T-cell (primary cell): ENCODE data around the gene XRRA1. TPM values are rescaled to one million over a fixed set of nuclear protein-coding genes. Genes with fewer than 3 reads are reported as not detected.

Experiments used
- ATAC-seq, 4 experiments: fragments of 200-7000 bp in 3 of 4; fragments of 150-1000 bp in 1 of 4; cut with Tn5 transposase; replicated peaks in 1 of 4; 1 replicate in 3 of 4; 2 replicates in 1 of 4; pipeline ENCODE4 v1.10.0; 2021; ENCODE audit warnings: moderate library complexity in 3 of 4, mild to moderate bottlenecking in 2 of 4, moderate number of reproducible peaks in 1 of 4
- CTCF ChIA-PET, 2 donors: fragments of 300-600 bp; sonication (Branson Sonifier 250); formaldehyde crosslinking; loops; one replicate each; lab custom pipeline; 2022; ENCODE audit warnings: antibody characterized with exemption in 2 of 2; lab: Charles Lee
- POLR2A ChIA-PET, 2 donors: fragments of 300-600 bp; sonication (Branson Sonifier 250); formaldehyde crosslinking; loops; one replicate each; lab custom pipeline; 2022; ENCODE audit warnings: antibody characterized with exemption in 2 of 2; lab: Charles Lee
- DNase-seq, 35 experiments: peaks; one replicate each; pipeline versions ENCODE4 v3.0.0 to v3.0.0-alpha.2; 2013 to 2023
- H3K27ac ChIP-seq: one replicate; pipeline ENCODE4 v1.5.1; 2013; ENCODE audit warnings: low read length
- H3K27me3 ChIP-seq, 2 experiments: replicated peaks in 1 of 2; 1 replicate in 1 of 2; 2 replicates in 1 of 2; pipeline versions ENCODE4 v1.6.1 to v1.7.0; 2013; ENCODE audit warnings: low read length in 1 of 2, mixed read lengths in 1 of 2; ENCODE audit not compliant: control insufficient read depth in 2 of 2, insufficient read depth in 2 of 2; ENCODE audit errors: extremely low read depth in 1 of 2
- H3K36me3 ChIP-seq, 2 donors: 1 replicate in 1 of 2; 2 replicates in 1 of 2; pipeline versions ENCODE4 v1.6.1 to v1.7.0; 2013; ENCODE audit warnings: low read length in 1 of 2; ENCODE audit not compliant: control insufficient read depth in 2 of 2, insufficient read depth in 1 of 2; ENCODE audit errors: extremely low read depth in 1 of 2
- H3K4me1 ChIP-seq, 2 experiments: 1 replicate in 1 of 2; 2 replicates in 1 of 2; pipeline versions ENCODE4 v1.6.1 to v1.7.0; 2013; ENCODE audit warnings: low read length in 2 of 2, mixed read lengths in 1 of 2; ENCODE audit not compliant: insufficient read depth in 2 of 2, control insufficient read depth in 1 of 2; ENCODE audit errors: extremely low read depth in 1 of 2
- H3K4me3 ChIP-seq, 2 donors: 1 replicate in 1 of 2; 2 replicates in 1 of 2; pipeline versions ENCODE4 v1.5.1 to v1.7.0; 2013; ENCODE audit warnings: mild to moderate bottlenecking in 2 of 2, low read length in 1 of 2, moderate library complexity in 1 of 2; ENCODE audit not compliant: control insufficient read depth in 1 of 2; ENCODE audit errors: extremely low read depth in 1 of 2
- H3K9me3 ChIP-seq: 2 replicates; pipeline ENCODE4 v1.7.0; 2013
- H3K27ac Mint-ChIP-seq, 2 donors: one replicate each; pipeline ENCODE4 v1.8.0; 2020 to 2021; ENCODE audit warnings: mild to moderate bottlenecking in 2 of 2, mixed read lengths in 2 of 2
- H3K27me3 Mint-ChIP-seq, 2 donors: one replicate each; pipeline ENCODE4 v1.8.0; 2021 to 2022; ENCODE audit warnings: mixed read lengths in 2 of 2
- H3K36me3 Mint-ChIP-seq: one replicate; pipeline ENCODE4 v1.8.0; 2021; ENCODE audit warnings: mixed read lengths
- H3K4me1 Mint-ChIP-seq, 3 donors: one replicate each; pipeline ENCODE4 v1.8.0; 2020 to 2022; ENCODE audit warnings: mixed read lengths in 3 of 3, mild to moderate bottlenecking in 1 of 3
- H3K4me3 Mint-ChIP-seq, 3 donors: one replicate each; pipeline ENCODE4 v1.8.0; 2020 to 2022; ENCODE audit warnings: mild to moderate bottlenecking in 3 of 3, mixed read lengths in 3 of 3, moderate library complexity in 3 of 3
- H3K9me3 Mint-ChIP-seq, 3 donors: one replicate each; pipeline ENCODE4 v1.8.0; 2020 to 2022; ENCODE audit warnings: mixed read lengths in 3 of 3
- WGBS: methylation state at CpG from one replicate; pipeline ENCODE4 v1.1.5; 2013; ENCODE audit warnings: missing lambda C conversion rate; ENCODE audit not compliant: insufficient coverage; 5-methylcytosine and 5-hydroxymethylcytosine counted together
- total RNA-seq, 35 experiments: library from RNA in 6 of 35; stranded (reverse) in 6 of 35; fragments of 120-200 nt in 1 of 35; gene quantifications; one replicate each; pipeline versions ENCODE4 v1.2.1 to v1.2.4 and lab custom pipeline; 2013 to 2026

Gene XRRA1
- total RNA-seq, 5 donors from 2014 or later (not counting 1 experiment from before 2014, with no cell fraction given), result 12.6 to 27.7 (median 14.6) TPM

DNA sequence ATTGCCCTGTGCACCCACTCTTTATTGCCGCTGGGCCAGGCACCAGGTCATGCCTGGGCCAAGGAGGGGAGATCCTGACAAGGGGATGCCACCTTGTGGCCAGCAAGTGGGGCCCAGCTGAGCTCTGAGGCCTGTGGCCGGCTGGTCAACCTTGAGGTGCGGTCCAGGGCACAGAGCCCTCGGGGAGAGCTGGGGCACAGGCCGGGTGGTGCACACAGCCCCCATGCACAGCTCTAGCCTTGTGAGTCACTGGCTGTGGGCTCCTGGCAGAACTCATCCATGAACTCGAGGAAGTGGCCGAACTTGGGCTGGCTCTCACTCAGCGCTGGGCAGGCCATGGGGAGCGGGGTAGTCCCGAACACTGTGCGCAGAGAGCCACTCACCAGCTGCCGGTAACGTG is 105.9 kb downstream of the XRRA1 start:
- H3K36me3 Mint-ChIP-seq, result peaks cover 74% of the 10 kb centered on the region
- CTCF ChIA-PET, result no interaction called here
- H3K4me1 Mint-ChIP-seq, result peaks cover 12 to 21% (median 21%) of the 10 kb centered on the region in 3 donors
- peaks cover 2 to 6% of the 10 kb centered on the region in 2 experiments for H3K4me1 ChIP-seq
- no peak overlapping the region for H3K27ac ChIP-seq
- H3K4me3 ChIP-seq, result no peak overlapping the region
- POLR2A ChIA-PET, result no interaction called here
- ATAC-seq, result no peak
- no peaks in the 10 kb centered on the region for H3K27me3 Mint-ChIP-seq
- DNase-seq, result no peak
- peaks cover 22 to 31% of the 10 kb centered on the region in 2 donors for H3K36me3 ChIP-seq
- no peaks in the 10 kb centered on the region for H3K9me3 ChIP-seq
- H3K9me3 Mint-ChIP-seq, result no peaks in the 10 kb centered on the region
- H3K27me3 ChIP-seq, result no peaks in the 10 kb centered on the region
- no peak overlapping the region for H3K27ac Mint-ChIP-seq
- H3K4me3 Mint-ChIP-seq, result no peak overlapping the region
- 97% methylated on average over 13 of the region's 13 CpGs for WGBS

DNA sequence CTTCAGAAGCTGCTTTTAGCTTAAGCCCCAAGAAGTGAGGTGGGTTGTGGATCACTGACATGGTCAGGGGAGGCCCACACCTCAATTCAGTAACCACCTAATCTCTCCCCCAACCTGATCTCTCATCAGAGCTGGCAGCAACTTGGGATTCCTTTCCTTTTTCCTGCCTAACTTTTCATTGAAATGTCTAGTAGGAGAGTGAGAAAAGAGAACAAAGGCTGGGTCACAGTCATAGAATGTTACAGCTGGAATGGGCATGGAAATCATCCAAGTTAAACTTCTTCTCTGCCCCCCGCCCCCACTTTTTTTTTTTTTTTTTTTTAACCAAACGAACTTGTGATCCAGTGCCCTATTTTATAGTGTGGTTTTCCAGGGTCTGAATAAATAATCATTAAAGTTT is 108.4 kb downstream of the XRRA1 start:
- Mint-ChIP-seq H3K27ac (no peak overlapping the region), H3K9me3 (no peaks in the 10 kb centered on the region), H3K4me3 (no peak overlapping the region), H3K36me3 (peaks cover 72% of the 10 kb centered on the region), H3K4me1 (peaks cover 0 to 5% (median 4%) of the 10 kb centered on the region in 3 donors), H3K27me3 (no peaks in the 10 kb centered on the region)
- Histone ChIP-seq H3K9me3 (no peaks in the 10 kb centered on the region), H3K4me3 (no peak overlapping the region), H3K4me1 (no peaks in the 10 kb centered on the region), H3K27ac (no peak overlapping the region), H3K27me3 (no peaks in the 10 kb centered on the region), H3K36me3 (peaks cover 22 to 50% of the 10 kb centered on the region in 2 donors)
- WGBS, result no CpG with 5 or more reads among the region's 2 CpGs
- DNase-seq, result no peak
- POLR2A ChIA-PET, result no interaction called here
- CTCF ChIA-PET, result interaction anchor here in 1 of 2 donors (0.5 kb wide), 1 partner anchor 1057 kb away, joined by 5 read pairs; no protein-coding TSS in a partner anchor
- no peak for ATAC-seq

DNA sequence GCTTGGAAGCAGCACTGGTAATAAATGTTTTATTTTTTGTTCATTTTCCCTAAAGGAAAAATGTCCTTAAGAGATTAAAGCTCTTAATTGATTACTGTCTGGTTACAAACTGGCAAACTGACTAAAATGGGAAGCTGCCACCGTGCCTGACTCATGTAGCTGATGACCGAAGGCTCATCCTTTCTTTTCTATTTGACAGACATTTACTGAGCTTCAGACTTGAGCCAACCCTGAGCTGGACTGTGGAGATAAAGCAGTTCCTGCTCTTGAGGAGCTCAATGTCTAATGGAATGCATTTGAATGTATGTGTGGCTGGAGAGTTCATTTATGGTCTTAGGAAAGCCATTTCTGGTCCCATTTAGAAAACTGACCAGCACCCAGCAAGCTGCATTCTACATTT is 108.9 kb downstream of the XRRA1 start:
- Histone ChIP-seq H3K27me3 (no peaks in the 10 kb centered on the region), H3K36me3 (peaks cover 20 to 49% of the 10 kb centered on the region in 2 donors), H3K9me3 (no peaks in the 10 kb centered on the region), H3K27ac (no peak overlapping the region), H3K4me3 (no peak overlapping the region), H3K4me1 (no peaks in the 10 kb centered on the region)
- no CpG with 5 or more reads among the region's 2 CpGs for WGBS
- H3K4me1 Mint-ChIP-seq, result peaks cover 0 to 5% (median 2%) of the 10 kb centered on the region in 3 donors
- no peaks in the 10 kb centered on the region for H3K9me3 Mint-ChIP-seq
- ChIA-PET CTCF (no interaction called here), POLR2A (no interaction called here)
- peaks cover 71% of the 10 kb centered on the region for H3K36me3 Mint-ChIP-seq
- H3K4me3 Mint-ChIP-seq, result no peak overlapping the region
- peak overlapping the region in 1 of 2 donors; percentile 8 for H3K27ac Mint-ChIP-seq
- DNase-seq (no peak), ATAC-seq (no peak)
- no peaks in the 10 kb centered on the region for H3K27me3 Mint-ChIP-seq

DNA sequence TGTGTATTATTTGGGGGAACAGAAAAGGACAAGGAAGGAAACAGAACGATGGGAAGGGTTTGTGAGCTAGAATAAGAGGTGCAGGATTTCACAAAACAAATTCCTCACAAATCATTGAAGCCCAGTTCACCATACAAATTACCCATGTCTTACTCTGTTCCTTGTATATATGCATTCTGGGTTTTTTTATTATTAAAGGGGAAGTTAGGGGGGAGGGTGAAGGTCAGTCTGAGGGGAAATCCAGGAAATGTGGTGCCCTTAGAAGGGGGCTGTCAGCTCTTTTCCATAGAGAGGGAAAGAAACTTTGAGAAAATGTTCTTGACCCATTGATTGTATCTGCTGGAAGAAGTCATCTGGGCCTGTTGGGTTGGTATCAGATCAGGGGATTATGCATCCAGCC is 109.4 kb downstream of the XRRA1 start:
- no peak for DNase-seq
- H3K36me3 Mint-ChIP-seq, result peaks cover 71% of the 10 kb centered on the region
- no peaks in the 10 kb centered on the region for H3K27me3 Mint-ChIP-seq
- H3K9me3 Mint-ChIP-seq, result no peaks in the 10 kb centered on the region
- no peak for ATAC-seq
- Histone ChIP-seq H3K4me1 (no peaks in the 10 kb centered on the region), H3K4me3 (no peak overlapping the region), H3K27me3 (no peaks in the 10 kb centered on the region), H3K27ac (no peak overlapping the region), H3K9me3 (no peaks in the 10 kb centered on the region), H3K36me3 (peaks cover 14 to 53% of the 10 kb centered on the region in 2 donors)
- no peak overlapping the region for H3K4me3 Mint-ChIP-seq
- peaks cover 0 to 5% (median 2%) of the 10 kb centered on the region in 3 donors for H3K4me1 Mint-ChIP-seq
- POLR2A ChIA-PET, result no interaction called here
- CTCF ChIA-PET, result no interaction called here
- peak overlapping the region in 1 of 2 donors; percentile 16 for H3K27ac Mint-ChIP-seq
- WGBS, result no CpG with 5 or more reads among the region's 1 CpG

DNA sequence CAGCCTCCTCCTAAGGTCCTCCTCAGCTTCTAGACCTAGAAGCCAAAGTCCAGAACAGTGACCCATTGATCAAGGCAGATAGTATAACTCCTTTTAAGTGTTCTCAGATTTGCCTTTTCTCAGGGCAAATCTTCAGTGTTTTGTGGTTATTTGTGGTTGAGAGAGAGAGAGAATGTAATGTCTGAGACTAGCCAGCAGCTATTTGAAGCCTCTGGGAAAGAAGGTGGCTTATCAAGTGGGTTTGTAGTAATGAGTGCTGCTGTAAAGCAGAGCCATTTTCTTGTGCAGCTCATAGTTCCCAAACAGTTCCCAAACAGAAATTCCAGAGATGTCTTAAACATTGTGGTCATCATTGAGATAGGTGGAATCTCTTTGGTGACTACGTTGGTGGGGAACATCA is 110.7 kb downstream of the XRRA1 start:
- H3K27ac Mint-ChIP-seq, result no peak overlapping the region
- H3K36me3 Mint-ChIP-seq, result peaks cover 68% of the 10 kb centered on the region
- no peaks in the 10 kb centered on the region for H3K27me3 Mint-ChIP-seq
- CTCF ChIA-PET, result no interaction called here
- no peaks in the 10 kb centered on the region for H3K9me3 Mint-ChIP-seq
- Histone ChIP-seq H3K4me3 (no peak overlapping the region), H3K36me3 (peaks cover 4 to 48% of the 10 kb centered on the region in 2 donors), H3K9me3 (no peaks in the 10 kb centered on the region), H3K27me3 (no peaks in the 10 kb centered on the region), H3K27ac (no peak overlapping the region), H3K4me1 (no peaks in the 10 kb centered on the region)
- no CpG with 5 or more reads among the region's 1 CpG for WGBS
- no peak for ATAC-seq
- H3K4me3 Mint-ChIP-seq, result no peak overlapping the region
- POLR2A ChIA-PET, result no interaction called here
- H3K4me1 Mint-ChIP-seq, result peaks cover under 1 to 5% (median 2%) of the 10 kb centered on the region in 3 donors
- no peak for DNase-seq

DNA sequence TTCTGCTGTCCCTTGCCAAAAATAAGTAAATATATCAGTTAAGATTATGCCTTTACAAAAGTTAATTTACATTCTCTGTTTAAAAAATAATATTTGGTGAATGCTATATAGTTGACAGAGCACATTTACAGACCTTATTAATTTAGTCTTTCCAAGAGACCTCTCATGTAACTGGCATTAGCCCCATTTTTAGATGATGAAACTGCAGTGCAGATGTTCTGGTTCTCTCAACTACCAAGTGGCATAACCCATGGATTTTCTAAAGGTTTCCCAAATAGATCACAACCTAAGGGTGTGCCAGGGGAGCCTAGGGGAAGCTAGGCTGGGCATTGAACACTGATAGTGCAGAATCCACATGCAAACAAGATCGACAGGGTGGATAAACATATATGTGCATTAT is 111.7 kb downstream of the XRRA1 start:
- WGBS, result 100% methylated on average over 1 of the region's 1 CpG
- no peak overlapping the region for H3K27ac ChIP-seq
- no peaks in the 10 kb centered on the region for H3K9me3 ChIP-seq
- H3K27ac Mint-ChIP-seq, result no peak overlapping the region
- H3K4me1 Mint-ChIP-seq, result peaks cover 2 to 6% (median 5%) of the 10 kb centered on the region in 3 donors
- no peak overlapping the region for H3K4me3 ChIP-seq
- ChIA-PET POLR2A (no interaction called here), CTCF (no interaction called here)
- H3K36me3 Mint-ChIP-seq, result peaks cover 68% of the 10 kb centered on the region
- H3K27me3 ChIP-seq, result no peaks in the 10 kb centered on the region
- peaks cover 0 to 45% of the 10 kb centered on the region in 2 donors for H3K36me3 ChIP-seq
- no peaks in the 10 kb centered on the region for H3K27me3 Mint-ChIP-seq
- no peaks in the 10 kb centered on the region for H3K4me1 ChIP-seq
- no peak for DNase-seq
- H3K4me3 Mint-ChIP-seq, result no peak overlapping the region
- H3K9me3 Mint-ChIP-seq, result no peaks in the 10 kb centered on the region
- no peak for ATAC-seq
